HG02588 (cell line): Measurements from ENCODE around the gene PCNX4.
A peak's percentile ranks its signal among the peaks of the same experiment; 100 is the strongest.

Source experiments
- ATAC-seq: cut with Tn5 transposase; IDR thresholded peaks from one replicate; pipeline ENCODE4 v1.9.1; 2021; ENCODE audit warnings: mild to moderate bottlenecking, moderate library complexity; ENCODE audit not compliant: unreplicated experiment

PCNX4 gene

DNA sequence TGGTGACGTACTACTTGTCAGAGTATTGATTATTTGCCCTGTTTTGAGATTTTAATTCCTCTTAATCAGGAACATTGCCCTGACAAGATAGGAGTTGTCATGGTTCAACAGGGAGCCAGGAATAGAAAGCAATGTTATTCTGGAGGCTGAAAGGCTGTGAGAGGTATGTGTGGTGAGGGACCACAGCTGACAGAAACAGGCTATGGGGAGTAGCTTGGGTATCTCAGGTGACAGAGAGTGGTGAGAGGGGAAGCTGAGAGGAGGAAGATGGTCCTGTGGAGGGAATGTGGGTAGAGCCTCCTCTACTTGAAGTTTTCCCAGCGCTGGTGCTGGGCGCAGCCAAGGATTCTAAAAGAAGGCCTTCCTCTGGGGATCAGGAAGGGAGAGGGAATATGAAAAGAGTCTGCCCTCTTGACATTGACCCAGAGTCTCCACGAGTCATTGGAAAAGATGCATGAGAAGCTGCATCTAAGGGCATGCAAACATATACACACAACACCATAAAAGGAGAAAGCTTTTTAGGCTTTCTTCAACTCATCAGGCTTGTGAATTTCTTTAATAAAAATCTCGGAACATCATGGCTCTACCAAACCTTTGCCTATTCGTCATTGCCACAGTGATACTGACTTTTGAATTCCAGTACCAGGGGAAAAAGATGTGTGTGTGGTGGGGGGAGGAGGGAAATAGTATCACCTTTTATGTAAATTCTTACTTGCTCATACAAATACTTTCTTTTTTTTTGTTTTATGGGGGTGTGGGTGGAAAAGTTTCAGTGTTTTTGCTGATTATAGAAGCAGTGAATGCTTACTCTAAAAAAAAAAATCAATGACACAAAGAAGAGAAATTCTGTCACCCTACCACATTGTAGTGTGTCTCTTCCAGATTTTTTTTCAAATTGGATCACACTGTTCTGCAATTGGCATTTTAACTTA lies 113.4 kb downstream of the PCNX4 start:
- ATAC-seq, result peak; percentile 55

DNA sequence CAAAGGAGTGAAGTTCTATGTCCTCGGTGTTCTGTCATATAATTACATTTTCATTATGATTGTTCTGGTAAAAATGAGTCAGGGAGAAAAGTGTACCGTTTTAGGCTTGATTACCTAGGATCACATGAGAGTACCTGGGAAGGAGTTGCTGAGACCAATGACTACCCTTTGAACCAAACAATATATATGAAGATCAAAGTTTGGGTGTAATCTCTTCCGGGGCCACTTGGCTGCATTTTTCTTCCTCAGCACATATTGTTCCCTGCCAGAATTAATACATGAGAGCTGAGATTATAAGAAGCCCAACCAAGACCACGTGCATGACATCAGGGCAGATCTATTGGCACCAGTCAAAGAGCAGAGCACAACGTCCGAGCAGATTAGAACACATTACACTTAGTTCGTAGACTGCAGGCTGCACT lies 114.5 kb downstream of the PCNX4 start:
- ATAC-seq, result no peak

DNA sequence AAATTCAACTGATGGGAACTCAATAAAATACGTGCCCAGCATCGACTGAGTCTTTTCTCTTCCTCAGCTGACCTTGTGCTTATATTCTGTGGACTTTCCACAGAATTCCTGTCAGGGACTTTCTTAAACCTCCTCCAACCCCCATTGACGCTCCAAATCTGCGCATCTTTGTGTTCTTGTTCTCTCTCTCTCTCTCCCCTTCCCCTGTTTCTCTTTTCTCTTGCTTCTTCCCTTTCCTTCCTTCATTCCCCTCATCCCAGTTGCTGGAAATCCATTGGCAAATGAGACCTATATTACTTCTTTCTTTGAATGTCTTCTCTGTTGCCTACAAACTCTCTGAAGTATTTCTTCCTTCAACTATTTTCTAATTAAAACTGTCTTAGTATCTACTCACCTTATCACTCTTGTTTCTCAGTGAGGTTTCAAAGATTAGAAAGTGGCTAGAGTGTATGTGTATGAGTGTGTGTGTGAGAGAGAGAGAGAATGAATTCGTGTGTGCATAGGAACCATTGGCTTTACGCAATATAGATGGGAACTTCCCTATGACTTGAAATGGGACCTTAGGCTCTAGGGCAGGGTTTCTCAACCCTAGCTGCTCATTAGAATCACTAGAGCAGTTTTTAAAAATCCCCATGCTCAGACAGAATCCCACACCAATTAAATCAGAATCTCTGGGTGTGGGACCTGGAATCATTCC lies 115.3 kb downstream of the PCNX4 start:
- ATAC-seq, result peak; percentile 40

DNA sequence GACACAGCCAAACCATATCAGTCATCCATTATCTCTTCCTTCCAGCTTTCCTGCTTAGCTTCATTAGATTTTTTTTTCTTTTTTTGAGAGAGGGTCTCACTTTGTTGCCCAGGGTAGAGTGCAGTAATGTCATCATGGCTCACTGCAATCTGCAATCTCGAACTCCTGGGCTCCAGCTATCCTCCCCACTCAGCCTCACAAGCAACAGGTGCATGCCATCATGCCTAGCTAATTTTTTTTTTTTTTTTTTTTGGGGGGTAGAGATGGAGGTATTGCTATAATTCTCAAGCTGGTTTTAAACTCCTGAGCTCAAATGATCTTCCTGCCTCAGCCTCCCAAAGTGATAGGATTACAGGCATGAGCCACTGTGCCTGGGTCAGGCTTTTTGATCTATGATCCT lies 119.0 kb downstream of the PCNX4 start:
- ATAC-seq, result no peak

DNA sequence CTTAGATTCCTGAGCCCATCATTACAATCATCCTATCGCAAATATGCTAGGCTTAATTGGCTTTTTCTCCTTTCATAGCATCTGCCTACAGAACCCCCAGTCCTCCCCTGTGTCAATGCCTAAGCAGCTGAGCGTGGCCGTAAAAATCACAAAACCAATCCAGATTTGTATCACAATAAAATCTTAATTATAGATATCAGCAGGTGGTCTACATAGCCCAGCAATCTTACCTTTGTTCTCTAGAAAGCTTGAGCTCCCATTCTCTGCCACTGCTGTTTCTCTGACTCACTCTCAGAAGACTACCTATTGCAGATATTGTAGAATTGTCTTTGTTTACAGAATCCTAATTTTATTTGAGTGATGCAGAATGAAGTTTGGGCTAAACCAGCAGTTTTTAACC lies 119.4 kb downstream of the PCNX4 start:
- no peak for ATAC-seq

DNA sequence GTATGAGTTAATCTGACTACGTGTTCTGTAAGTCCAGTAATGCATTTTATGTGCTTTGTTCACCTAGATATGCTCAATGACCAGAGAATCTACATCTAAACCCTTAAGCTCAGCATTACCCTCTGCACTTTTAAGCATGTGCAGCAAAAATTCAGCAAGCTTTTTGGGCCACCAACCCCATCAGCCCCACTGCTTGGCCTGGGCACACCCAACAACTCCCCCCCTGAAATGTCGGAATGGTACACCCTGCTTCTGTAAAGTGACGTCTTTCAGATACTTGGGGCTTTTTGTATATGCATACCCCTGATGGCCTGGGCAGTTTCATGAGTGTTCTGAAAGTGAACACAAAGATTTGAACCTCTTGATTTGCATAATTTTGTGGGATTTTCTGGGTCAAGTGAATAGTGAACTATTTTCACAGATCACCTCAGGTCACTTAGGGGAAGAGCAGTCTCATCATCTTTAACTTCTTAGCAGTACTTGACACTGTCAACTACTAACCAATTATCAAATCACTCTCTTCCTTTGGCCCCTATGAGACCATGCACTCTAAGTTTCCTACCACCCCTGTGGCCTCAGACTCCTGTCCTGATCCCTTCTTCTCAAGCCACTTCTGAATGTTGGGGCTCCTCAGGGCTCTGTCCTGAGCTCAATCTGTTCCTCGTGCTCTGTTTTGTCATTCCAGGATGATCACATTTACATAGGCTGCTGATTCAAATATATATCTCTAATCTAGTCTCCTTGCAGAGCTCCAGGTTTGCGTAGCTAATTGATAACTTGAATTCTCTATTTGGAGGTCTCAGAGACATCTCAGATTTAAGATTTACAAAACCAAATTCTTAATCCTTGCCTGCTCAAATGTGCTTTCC lies 121.0 kb downstream of the PCNX4 start:
- peak; percentile 95 for ATAC-seq

DNA sequence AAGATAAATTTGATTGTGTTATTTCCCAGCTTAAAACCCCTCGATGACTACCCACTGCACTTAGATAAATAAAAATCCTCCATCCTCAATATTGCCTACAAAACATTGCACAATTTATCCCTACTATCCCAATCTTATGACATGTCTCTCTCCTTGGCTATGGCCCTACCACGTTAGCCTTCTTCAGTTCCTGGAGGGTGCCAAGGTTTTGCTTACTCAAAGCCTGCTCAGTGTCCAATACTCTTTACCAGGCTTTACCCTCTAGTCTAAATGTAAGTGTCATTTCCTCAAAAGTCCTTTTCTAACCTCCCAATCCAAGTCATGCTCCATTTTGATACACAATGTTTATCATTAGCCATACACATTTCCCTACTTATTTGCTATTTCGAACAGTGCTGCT lies 122.3 kb downstream of the PCNX4 start:
- ATAC-seq, result no peak

DNA sequence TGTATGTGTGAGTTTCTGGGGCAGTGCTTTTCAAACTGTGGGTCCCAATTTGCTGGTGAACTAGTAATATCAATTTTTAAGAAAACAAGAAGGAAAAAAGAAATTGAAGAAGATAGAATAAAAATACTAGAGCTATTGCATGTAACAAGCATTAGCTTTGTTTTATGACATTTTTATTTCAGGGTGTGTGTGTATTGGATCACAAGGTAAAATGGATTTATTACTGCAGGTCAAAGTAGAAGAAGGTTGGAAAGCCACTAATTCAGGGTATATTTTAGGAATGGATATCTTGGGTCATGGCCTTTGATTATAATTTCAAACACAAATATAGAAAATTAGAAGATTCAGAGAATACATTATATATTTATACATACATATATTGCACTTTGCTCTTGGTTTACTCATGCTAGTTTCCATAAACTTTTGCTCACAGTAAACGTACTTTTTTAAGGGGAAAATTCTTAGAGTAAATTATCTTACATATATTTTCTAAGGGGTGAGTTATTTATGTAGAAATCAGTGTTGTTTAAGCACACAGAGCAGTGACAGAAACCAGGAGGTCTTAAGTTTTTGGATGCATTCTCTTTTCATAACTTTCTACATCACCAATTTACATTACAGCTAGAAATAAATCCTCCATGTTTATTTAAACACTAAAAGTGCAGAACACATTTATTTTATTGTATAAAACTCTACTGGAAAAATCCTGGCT lies 122.8 kb downstream of the PCNX4 start:
- no peak for ATAC-seq

DNA sequence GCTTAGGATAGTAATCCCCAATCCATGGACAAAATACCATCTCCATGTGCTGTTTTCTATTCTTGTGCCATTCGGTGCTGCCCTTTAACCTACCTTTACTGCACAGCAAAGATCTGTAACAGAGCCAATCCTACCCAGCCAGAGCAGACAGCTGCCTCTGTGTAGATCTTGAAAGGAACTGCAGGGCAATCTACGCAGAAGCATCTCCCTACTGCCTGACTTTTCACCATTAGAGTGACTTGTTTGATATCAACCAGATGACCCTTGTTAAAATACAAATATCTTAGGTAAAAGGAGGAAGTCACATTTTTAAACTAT lies 123.4 kb downstream of the PCNX4 start:
- no peak for ATAC-seq

DNA sequence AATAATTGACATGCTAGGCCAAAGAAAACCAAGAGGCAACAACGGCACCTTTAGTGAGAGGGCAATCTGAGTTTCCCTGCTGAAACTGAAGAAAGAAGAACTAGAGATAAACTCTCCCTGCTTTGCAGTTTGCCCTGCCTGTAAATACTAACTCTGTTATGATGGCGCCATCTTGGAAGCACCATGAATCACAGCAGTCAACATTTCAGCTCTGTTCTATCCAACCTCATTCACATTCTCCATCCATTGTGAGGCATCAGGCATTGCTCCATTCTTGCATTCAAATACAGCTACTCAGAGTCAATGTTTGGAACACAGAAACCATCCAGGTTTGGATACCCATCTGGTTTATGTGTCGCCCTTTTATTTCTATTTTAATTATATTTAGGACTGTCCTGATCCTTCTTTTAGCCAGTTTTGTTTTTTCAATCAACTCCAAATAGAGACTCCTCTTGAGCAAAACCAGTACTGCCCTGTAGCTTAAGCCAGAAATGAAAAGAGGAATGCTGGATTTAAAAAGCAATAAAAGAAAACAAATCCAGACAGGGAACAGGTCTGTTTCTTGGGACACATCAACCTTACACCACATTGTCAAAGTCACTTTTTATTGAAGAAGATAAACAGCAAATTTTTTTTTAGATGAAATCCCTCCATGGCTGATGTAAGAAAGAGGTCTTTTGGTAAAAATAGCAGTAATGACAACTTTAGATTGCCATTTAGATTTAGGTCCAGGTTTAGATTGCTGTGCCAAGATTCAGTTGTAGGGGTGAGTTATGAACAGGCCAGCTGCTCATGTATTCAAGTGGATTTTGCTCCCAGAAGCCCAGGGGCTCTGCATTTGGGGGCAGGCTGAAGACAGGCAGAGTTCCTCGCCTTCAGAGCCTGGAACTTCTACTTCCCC lies 124.0 kb downstream of the PCNX4 start:
- no peak for ATAC-seq

DNA sequence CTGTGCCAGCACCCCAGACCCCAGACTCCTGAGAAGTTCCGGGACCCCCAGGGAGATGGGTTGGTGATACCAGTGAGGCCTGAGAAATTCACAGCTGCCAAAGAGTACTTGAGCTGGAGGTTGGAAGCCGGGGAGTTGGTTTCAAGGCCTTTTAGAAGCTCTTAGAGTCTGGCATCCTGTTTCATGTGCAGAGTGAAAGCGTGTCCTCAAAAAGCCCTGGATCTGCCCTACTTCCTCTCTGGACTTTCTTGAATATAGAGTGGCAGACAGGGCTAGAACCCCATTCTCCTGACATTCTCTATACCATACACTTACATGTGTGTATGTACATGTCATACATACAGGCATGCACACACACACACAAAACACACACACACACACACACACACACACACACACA lies 126.0 kb downstream of the PCNX4 start:
- ATAC-seq, result no peak
